ENCODE measurements around the gene SLC39A10.
"Not testable (repeated sequence)": the region's sequence is repeated elsewhere in the genome, so short reads cannot be mapped to it uniquely, and the experiment has no call there.

The SLC39A10 gene

GRCh38 chr2:195686564-195686963, 29.5 kb downstream of the SLC39A10 start:
- no peak overlapping the region for H3K4me3 ChIP-seq (ENCODE audit: low read length)
- no peak for TF ChIP-seq CTCF (conservative IDR thresholded peaks at IDR 0.05; ENCODE audit: low read depth, low read length)
- no peak for DNase-seq (ENCODE audit: low read depth)

- H3K4me3 ChIP-seq (ENCODE audit: low read length): no peak overlapping the region
- TF ChIP-seq CTCF (conservative IDR thresholded peaks at IDR 0.05; ENCODE audit: low read depth, low read length): no peak
- no peak for DNase-seq (ENCODE audit: low read depth)
Observed at GRCh38 chr2:195687320-195688086, 30.5 kb downstream of the SLC39A10 start.

GRCh38 chr2:195692531-195692930, 35.5 kb downstream of the SLC39A10 start:
- DNase-seq (ENCODE audit: low read depth); H3K4me3 ChIP-seq (ENCODE audit: low read length): not testable (repeated sequence)

GRCh38 chr2:195694553-195694952, 37.5 kb downstream of the SLC39A10 start:
- no peak overlapping the region for H3K4me3 ChIP-seq (ENCODE audit: low read length)
- TF ChIP-seq CTCF (conservative IDR thresholded peaks at IDR 0.05; ENCODE audit: low read depth, low read length): no peak
- DNase-seq (ENCODE audit: low read depth): no peak

- no peak overlapping the region for H3K4me3 ChIP-seq (ENCODE audit: low read length)
- no peak for DNase-seq (ENCODE audit: low read depth)
- TF ChIP-seq CTCF (conservative IDR thresholded peaks at IDR 0.05; ENCODE audit: low read depth, low read length): no peak
Observed at GRCh38 chr2:195695002-195695631, 38.1 kb downstream of the SLC39A10 start.

- no peak overlapping the region for H3K4me3 ChIP-seq (ENCODE audit: low read length)
- no peak for DNase-seq (ENCODE audit: low read depth)
- no peak for TF ChIP-seq CTCF (conservative IDR thresholded peaks at IDR 0.05; ENCODE audit: low read depth, low read length)
Observed at GRCh38 chr2:195696012-195696411, 39.0 kb downstream of the SLC39A10 start.

GRCh38 chr2:195697681-195698220, 40.7 kb downstream of the SLC39A10 start:
- DNase-seq (ENCODE audit: low read depth): no peak
- no peak for TF ChIP-seq CTCF (conservative IDR thresholded peaks at IDR 0.05; ENCODE audit: low read depth, low read length)
- no peak overlapping the region for H3K4me3 ChIP-seq (ENCODE audit: low read length)
